Measurements from ENCODE around the gene UBE2E3.
A peak's percentile ranks its signal among the peaks of the same experiment; 100 is the strongest.
"Not testable (repeated sequence)": the region's sequence is repeated elsewhere in the genome, so short reads cannot be mapped to it uniquely, and the experiment has no call there.

Gene UBE2E3

DNA sequence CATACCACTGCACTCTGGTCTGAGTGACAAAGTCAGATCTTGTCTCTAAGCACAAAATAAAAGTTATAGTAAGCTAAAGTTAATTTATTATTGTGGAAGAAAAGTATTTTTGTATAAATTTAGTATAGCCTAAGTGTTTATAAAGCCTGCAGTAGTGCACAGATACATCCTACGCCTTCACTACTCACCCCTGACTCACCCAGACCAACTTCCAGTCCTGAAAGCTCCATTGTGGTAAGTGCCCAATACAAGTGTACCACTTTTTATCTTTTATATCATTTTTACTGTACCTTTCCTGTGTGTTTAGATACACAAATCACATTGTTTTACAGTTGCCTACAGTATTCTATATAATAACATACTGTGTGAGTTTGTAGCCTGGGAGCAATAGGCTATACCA, 57.5 kb downstream of the UBE2E3 start:
- DNase-seq = no peak

DNA sequence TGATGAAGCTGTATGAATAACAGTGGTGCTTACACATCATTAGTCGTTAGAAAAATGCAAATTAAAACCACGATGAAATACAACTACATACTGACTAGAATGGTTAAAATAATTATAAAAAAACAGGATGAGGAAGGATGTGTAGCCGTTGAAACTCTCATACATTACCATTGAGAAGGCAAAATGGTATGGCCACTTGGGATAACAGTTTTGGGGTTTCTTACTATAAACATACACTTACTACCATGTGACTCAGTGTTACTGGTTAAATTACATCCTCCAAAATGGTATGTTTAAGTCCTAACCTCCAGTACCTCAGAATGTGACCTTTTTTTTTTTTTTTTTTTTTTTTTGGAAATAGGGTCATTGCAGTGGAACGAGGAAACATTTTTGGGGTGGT, 58.4 kb downstream of the UBE2E3 start:
- DNase-seq = no peak

DNA sequence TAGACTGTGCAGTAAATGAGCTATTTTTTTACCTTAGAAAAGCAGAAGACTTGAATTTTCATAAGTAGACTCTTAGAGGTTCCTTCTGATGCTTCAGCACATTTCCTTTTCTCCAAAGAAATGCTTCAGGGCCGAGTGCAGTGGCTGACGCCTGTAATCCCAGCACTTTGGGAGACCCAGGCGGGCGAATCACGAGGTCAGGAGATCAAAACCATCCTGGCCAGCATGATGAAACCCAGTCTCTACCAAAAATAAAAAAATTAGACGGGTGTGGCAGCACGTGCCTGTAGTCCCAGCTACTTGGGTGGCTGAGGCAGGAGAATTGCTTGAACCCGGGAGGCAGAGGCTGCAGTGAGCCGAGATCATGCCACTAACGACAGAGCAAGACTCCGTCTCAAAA, 60.4 kb downstream of the UBE2E3 start:
- not testable (repeated sequence) for DNase-seq

DNA sequence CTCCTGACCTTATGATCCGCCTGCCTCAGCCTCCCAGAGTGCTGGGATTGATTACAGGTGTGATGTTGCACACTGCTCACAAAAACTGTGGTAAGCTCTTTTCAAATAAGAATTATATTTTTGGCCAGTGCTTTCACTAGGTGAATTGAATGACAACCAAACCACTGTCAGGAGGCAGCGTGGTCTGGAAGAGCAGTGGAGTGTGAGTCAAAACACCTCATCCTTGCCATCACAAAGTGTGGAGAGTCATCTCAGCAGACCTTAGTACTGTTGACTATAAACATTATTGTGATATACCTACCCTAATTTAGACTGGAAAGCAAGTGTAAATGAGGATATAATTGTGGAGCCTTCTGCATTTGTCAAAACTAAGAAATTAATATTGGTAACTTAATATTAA, 61.3 kb downstream of the UBE2E3 start:
- DNase-seq = no peak

DNA sequence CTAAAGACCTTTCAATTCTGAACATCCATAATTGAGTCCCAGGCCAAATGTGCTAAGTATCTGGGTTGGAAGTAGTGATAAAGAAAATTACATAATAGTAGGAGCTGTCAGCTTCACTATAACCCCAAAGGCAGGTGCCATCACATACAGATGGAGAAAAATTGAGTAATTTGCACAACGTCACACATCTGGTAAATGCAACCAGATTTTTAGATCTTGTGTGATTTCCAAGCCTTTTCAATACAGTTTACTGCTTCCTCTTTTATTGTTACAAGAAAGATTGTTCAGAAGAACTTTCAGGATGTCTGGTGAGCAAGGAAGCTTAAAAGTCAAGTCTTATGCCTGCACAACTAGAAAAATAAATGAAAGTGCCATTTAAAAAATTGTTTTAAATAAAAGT, 62.3 kb downstream of the UBE2E3 start:
- DNase-seq = peak; percentile 48

DNA sequence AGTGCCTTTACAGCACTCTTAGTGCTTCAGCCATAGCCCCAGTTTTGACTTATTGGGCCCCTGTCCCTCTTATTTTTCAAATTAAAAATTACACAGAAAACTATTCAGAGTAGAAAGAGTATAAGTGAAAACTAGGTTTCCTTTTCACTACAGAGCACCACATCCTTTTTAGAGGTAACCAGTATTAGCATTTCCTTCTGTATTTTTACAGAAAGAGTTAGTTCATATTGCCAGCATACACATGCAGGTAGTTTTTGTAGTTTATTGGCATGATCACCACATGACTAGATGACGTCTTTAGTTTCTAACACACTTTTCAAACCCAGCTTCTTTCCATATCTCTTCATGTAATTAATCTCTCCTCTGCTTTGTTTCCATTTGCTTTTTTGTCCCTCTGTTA, 66.4 kb downstream of the UBE2E3 start:
- DNase-seq = no peak

DNA sequence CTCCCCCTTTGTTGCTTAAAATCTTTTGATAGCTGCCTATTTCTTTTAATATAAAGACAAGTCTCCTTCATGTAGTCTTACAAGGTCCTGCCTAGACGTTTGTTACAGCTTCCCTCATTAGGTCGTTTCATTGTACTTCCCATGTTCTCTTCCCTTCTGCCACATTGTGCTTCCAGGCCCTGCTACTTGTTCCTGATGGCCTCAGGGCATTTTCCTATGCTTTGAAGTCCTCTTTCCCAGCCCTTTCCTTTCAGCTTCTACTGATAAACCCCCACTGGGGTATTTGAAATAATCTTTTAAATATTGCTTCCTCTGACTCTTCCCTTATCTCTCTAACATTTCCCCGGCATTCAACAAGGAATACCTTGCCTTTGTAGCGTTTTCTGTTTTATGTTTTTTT, 67.4 kb downstream of the UBE2E3 start:
- DNase-seq = no peak

DNA sequence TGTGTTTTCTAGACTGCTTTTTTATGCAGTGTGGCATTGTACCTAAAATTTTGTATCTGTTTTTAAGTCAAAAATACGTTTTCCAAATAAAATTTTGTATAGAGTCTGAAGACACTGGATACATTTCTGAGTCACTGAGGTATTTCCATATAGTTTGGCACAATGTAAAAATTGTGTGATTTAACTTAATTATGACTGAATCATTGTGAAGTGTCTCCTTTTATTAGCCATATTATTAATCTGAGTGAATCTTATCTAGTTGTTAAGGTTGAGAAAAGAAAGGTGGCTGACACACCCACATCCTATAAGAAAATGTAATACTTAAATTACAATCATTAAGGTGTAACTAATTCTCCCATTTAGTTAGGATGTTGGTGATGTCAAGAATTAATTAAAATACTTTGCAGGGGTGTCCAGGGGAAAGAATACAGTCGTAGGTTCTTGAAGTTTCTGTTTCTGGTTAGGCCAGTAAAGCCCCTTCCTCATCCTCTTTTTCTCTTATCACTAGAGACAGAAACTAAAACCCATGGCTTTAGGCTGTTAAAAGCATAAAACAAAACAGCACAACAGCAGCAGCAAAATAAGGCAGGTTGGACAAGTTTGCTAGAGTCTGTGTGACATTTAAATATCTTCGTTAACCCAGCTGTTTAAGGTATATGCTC, 71.6 kb downstream of the UBE2E3 start:
- no peak for DNase-seq

DNA sequence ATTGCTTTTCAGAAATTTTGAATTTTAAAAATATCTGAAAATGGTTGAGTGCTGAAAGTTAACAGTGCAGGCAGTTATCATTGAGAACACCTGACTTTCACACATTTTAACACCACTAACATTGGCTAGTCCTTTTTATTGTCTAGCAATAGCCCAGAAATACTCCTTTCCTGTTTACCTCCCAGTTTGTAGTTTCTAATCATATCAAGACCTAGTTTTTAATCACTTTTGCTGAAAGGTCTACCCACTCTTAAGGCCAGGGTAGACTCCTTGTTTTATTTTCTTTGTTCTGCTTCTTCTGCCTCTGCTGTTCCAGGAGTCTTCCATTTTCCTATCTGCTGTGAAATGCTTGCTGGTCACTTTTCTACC, 72.1 kb downstream of the UBE2E3 start:
- no peak for DNase-seq

DNA sequence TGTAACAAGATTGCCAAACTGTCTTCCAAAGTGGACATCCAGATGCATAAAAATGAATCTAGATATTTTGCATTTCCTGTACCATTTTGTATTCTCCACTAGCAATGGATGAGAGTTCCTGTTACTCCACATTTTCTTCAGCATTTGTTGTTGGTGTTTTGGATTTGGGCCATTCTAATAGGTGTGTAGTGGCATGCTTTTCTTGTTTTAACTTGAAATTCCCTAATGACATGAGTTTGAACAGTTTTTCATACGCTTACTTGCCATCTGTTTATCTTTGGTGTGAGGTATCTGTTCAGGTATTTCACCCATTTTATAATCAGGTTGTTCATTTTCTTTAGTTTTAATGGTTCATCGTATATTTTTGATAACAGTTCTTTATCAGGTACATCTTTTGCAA, 73.9 kb downstream of the UBE2E3 start:
- no peak for DNase-seq

DNA sequence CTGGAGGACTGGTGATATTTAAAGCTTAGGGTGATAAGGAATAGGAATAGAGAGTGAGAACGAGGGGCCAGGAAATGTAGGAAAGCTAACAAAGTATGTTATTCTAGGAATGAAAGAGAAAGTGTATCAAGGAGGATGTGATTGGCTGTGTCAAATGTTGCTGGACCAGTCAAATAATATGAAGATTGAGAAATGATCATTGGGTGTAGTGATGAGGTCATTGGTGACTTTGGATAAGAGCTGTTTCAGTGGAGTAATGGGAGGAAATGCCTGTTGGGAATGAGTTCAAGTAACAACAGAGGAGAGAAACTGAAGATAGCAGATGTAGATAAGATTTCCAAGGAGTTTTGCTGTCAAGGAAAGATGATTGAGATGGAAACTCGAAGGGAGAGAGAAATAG, 74.4 kb downstream of the UBE2E3 start:
- no peak for DNase-seq

DNA sequence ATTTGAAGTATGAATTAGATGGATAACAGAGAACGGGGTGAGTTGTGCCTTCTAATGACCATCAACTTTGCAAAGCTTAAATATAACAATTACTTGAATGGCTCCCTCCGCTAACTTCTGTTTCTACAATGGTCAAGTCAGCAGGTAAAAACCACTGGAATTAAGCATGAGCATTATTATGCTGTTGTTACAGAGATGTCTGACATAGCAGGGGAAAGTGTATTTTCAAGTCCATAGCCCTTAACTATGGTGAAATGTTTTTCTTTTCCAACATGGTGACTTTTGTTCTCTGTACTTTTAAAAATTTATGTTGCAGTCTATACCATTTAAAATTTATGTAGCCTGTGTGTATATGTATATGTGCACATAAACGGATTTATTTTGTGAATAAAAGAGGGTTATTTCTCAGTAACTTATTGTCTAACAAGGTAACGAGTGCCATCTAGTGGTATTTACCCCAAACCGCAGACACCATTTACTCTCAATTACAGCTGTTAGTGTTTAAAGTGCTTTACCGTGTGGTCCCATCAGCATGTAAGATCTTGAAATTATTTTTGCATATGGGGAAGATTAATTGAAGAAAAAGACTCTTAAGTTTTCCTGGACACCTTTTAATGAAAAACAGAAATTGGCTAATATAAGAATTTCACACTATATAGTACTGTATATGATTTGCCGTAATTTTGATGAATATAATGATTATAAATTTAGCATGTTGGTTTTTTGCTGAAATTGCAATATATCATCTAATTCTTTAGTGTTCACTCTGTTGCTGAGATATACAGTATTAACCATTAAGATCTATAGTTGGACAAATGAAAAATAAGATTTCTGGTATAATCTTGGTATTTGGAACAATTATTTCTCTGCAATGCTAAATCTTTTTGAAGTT, 78.2 kb downstream of the UBE2E3 start:
- peak; percentile 48 for DNase-seq

DNA sequence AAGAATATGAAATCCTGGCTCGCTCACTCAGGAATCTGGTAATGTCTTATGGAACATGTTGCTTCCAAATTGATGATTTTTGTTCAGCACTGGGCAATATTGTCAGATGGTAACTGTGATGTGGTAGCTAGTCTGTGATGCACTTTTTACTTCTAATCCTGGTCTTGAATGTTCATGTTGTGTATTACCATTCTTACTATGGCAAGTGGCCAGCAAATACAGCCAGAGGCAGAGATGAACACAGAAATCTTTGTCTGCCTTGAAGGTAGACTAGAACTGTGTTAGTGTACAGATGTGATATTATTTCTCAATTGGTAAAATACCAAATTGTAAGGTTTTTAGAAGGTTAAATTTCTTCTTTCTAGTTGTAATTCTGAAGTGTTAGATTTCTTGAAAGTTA, 83.3 kb downstream of the UBE2E3 start:
- no peak for DNase-seq

DNA sequence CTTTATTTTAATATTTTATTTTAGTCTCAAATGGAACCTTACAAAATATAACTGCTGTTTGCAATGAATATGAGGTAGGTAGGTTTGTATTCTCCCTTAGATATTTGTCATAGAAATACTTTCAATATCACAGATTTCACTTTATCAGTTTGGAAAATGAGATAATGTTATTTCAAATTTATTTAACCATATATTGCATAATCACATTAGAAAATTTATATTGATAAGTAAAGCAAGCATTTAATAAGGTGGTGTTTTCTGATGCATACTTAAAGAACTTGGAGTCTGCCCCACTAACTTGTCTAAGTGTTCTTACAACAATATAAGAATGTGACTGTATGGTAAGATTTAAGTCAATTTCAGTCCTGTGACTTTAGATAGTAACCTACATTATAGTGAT, 85.1 kb downstream of the UBE2E3 start:
- no peak for DNase-seq

DNA sequence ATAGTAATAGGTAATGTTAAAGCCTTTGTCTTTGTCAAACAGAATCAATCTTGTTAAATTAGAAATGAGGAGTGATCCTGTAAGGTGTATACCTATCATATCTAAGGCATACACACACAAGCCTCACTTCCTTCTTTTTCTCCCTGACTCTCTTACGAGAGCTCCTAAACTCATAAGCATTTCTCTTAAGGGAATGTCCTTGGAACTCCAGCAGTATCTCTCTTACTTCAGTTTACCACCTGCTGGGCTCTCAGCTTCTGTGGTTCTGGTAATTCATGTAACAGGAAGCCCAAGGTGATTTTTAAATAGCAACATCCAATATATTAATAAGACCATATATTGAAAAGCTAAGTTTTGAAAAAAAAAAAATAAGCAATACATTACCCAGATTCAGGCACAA, 85.9 kb downstream of the UBE2E3 start:
- no peak for DNase-seq

DNA sequence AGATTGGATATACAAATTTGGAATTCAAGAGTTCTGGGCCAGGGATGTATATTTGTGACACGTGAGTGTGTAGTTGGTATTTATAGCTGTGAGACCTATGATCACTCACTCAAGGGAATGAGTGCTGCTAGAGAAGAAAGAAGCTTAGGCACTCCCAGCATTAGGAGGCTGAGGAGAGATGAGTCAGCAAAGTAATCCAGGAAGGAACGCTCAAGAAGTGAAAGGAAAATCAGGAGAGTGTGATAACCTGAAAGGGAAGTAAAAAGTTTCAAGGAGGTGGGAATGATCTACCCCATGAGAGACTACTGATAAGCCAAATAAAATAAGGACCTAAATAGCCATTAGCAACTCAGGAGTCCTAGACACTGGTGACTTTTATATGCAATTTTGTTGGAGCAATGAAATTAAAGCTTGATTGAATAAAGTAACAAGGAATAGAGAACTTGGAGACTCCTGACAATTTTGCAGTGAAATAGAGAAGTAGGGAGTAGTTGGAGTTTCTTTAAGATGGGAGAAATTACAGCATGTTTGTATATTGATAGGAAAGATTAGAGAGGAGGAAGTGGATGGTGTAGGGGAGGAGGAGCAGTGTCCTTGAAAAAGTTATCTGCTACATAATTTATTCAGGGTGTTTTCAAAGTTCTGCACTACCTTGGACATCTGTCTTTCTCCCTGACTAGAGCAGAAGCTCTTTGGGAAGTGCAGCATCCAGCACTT, 89.9 kb downstream of the UBE2E3 start:
- peak; percentile 27 for DNase-seq

DNA sequence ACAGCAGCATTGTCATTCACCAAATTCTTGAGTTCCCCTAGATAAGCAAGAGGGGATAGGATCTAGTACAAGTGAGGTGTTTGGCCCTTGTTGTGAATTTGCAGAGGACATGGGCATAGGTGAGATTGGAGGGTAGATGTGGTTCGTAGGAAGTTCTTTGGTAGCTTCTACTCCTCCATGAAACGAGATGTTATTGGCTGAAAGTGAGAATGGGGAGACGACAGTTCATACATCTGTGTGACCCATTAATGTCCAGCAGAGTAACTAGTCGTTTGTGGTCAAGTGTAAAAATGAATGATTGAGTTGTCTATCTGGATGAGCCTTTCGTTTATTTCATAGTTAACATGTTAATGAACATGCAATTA, 90.4 kb downstream of the UBE2E3 start:
- DNase-seq = no peak

DNA sequence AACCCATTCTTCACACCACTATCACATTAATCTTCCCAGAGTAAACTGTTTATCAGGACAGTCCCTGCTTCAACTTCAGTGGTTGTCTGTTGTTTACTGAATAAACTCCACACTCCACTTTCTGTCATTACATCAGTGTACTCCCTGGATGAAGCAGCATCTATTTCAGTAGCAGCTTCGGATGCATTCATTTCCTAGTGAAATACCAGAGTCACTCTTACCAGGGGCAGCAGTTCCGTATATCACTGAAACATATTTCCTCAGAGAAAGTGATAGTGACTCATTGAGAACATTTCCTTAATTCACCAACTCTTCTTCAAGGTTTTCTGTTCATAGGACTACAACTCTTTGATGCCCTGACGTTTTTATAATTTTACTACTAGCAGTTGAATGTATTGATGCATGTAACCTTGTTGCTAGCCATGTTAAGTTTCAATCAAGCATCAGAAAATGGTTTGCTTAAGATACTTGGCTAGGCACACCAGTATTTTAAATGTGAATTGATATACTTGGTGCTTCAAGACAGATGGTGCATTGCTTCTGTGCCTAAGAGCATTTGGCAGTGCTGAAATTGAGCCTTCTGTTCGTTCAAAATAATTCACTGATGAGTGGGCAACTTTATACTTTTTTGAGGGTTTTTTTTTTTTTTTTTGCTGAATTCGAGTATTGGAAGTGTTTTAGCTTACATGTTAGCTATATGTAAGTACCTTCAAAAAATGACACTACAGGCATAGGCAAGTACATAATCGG, 92.3 kb downstream of the UBE2E3 start:
- DNase-seq = peak; percentile 89

DNA sequence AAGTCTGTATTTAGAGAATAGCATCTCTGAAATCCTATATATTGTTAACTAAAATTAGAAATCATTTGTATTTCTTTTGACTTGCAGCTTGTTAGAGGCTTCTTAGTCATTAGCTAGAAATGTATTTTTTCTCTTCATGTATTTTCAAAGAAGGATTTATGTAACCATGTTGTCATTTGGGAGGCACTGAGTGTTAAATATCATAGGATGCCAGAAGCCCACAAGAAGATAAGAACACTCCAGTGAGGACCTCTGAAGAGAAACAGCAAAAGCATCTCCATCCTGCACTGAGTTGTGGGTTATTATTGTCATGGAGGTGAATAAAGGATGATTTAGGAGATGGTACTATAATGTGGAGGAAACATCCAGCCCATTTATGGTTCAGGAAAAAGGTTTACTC, 93.5 kb downstream of the UBE2E3 start:
- DNase-seq = no peak

DNA sequence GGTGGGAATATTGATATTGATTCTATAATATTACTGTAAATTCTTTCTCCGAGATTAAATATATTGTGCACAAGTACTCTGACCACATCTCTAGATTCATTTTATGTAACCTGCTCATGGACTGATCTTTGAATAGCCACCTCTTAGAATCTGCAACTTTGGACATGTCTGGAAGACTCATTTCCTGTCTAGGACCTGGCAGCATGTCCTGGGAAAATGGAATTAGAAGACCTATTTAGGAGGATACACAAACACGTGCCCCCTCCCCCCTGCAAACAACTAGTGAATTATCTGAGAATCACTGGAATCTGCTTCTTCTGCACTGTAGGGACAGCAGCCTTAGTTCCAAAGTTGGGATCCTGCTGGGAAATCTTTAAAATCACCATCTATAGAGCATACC, 94.1 kb downstream of the UBE2E3 start:
- no peak for DNase-seq

DNA sequence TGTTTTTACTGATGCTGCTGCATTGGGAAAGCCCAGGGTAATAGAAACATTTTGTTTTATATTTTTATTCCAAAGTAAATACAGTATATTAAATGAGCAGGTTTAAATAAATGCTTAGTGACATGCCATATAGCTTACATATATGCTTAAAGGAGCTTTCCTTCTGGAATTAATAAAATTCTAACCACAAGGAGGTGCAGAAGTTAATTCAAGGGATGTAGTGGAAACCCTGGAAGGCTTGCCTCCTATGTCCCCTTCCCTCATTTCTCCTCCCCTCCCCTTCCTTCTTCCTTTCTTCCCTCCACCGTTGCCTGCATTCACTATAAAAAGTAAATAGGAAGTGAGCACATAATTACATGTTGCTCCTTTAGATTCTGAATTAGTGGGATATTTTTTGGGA, 96.3 kb downstream of the UBE2E3 start:
- no peak for DNase-seq

DNA sequence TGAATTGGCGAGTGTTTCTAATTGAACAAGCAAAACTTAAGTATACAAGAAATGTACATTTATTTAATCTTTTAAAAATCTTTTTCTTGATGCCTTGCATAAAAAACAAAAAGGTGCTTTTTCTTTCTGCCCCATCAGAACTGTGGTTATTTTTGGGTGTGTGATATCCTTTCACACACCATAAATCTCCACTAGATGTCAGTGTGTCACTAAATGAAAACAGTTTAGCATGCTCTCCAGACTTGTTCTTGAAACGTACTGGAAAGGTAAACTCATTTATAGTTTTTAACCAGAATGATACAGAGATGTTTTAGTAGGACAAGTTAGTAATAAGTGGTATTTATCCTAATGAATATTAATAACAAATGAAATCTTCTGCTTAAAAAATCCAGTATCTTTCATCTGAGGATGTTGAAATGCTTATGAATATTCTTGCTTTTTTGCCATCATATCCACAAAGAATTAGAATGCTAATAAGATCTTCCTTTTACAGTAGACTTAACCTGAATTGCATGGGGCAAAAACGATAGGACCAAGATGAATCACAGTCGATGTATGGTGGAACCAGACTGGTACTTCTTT, 96.8 kb downstream of the UBE2E3 start:
- peak; percentile 69 for DNase-seq

DNA sequence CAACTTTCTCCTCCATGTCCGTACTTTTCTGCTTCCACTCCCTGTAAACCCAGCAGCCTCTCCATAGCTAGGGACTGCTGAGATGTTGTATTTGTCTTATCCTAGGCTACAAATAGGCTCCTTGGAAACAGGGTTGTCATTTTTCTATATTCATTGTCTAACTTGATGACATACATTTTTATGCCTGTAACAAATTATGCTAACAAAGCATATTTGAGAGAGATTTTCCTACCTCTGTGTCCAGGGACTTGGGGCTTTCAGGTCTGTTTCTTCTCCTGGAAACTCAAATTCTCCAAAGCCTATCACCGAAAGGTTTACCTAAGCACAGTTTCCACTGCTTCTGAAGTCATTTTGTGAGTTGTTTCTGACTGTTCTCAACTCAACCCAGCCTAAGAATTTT, 102.7 kb downstream of the UBE2E3 start:
- no peak for DNase-seq
